GM19452 (cell line): ENCODE data around the gene MAN1B1.
A peak's percentile ranks its signal among the peaks of the same experiment; 100 is the strongest.

Experiments
- ATAC-seq: cut with Tn5 transposase; IDR thresholded peaks from one replicate; pipeline ENCODE4 v1.9.1; 2021; ENCODE audit not compliant: unreplicated experiment

Gene MAN1B1

DNA sequence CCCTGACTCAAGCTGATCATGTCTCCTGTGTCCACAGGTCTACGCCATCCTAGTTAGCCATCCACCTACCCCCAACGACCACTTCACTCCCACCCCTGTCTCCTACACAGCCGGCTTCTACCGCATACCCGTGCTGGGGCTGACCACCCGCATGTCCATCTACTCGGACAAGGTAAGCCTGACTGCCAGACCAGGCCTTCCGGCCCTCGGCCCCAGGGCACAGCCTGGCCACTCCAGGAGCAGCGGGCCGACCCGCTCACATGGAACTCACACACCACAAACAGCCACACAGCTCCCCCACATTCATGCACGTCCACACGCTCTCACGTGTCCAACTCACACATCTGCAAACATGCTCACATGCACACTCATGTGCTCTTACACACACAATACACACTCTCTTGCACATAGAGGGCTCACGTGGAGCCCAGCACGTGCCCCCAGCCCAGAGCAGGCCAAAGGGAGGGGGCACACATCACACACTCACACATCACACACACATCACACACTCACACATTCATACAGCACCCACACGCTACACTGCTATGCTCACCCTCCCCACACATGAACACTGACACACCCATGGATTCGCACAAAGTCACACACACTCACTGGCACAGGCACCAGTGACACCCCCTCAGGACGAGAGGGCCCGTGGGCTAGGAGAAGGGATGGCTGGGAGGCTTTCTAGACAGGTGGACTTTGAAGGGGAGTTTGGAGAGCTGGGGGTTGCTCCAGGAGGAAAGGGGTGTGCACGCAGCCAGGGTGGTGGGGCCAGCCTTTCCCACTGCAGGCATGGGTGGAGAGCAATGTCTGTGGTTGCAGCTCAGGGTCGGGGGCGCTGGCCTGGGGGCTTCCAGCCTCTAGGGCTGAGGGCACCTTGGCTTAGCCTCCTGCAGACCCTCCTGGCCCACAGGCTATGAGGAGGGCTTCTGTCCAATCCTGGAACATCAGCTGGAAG, 55.5 kb downstream of the MAN1B1 start:
- no peak for ATAC-seq

DNA sequence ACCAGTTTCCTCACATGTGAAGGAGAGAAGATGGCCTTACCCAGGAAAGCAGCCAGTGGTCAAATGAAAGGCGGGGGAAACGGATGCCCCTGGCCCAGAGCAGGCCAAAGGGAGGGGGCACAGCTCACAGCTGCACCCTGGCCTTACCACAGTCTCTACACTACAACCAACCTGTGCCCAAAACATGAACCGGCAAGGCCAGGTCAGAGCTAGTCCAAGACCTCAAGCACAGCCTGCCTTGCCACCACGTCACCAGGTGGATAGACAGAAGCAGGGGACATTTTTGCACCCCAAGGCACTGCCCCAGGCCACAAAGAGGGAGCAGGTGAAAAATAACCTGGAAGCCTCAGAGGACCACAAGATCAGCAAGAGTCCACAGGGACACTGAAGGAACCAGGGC, 56.7 kb downstream of the MAN1B1 start:
- no peak for ATAC-seq

DNA sequence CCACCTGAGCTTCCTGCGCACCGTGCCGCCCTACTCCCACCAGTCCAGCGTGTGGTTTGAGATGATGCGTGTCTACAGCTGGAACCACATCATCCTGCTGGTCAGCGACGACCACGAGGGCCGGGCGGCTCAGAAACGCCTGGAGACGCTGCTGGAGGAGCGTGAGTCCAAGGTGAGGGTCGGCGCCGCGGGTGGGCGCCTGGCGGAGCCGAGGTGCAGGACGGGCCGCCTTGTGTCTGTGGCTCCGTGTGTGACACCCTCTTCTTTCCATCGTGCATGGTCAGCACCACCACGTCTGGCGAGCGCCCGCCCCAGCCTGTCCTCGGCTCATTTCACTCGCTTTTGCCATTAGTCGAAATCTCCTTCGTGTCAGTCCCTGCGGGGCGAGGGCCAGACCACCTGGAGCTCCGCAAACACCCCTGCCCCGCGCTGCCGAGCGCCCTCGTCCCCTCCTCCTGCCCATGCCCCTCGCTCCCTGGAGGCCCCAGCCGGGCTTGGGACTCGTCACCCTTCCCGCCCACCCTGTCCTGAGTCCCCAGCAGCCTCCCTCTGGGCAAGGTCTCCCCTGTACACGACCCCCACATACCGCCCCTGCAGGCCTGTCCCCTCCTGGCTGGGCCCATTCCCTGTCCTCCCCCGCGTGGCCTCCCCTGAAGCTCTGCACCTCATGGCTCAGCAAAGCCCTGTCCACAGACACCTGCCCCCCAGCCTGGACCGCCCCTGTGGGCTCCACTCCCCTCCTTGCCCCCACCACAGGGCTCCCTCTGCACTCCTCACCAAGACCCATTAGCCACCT, 59.1 kb downstream of the MAN1B1 start:
- ATAC-seq = no peak

DNA sequence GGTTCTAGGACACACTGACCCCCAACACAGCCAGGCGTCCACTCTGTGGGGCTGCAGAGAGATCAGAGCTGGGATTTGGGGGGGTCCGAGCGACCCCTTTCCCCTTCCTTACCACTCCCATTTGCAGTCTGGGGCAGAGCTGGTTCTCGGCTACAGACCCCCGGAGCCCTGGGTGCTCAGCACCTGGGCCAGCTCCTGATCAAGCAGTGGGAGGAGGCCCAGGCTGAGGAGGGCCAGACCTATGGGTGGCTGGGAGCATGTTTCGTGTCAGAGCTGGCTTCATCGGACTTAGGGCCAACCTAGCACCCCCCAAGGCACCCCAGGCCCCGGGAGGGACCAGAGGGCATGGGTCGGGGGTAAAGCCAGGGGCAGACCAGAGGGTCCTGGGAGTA, 59.7 kb downstream of the MAN1B1 start:
- no peak for ATAC-seq

DNA sequence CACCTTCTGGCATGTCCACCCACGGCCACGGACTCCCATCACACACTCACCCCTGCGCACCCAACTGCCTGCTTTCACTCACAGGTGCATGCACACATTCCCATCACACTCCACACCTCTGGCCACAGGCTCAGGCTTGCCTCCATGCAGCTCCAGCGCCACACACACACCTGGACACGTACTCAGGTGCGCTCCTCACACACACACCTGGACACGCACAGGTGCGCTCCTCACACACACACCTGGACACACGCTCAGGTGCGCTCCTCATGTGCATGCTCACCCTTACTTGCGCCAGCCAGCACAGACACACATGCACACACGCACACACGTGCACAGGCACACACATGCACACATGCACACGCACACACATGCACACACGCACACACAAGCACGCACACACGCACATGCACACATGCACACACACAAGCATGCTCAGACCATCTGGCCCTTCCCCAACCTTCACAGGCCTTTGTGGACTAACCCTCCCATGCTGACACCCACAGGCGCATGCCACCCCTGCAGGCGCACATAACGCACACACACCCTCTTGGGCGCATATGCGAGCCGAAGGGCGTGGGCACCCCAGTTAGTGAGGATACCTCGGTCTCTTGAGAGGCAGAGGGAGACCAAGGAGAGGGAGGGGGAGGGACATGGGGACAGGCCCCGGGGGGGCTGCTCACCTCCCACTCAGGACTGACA, 60.5 kb downstream of the MAN1B1 start:
- no peak for ATAC-seq

DNA sequence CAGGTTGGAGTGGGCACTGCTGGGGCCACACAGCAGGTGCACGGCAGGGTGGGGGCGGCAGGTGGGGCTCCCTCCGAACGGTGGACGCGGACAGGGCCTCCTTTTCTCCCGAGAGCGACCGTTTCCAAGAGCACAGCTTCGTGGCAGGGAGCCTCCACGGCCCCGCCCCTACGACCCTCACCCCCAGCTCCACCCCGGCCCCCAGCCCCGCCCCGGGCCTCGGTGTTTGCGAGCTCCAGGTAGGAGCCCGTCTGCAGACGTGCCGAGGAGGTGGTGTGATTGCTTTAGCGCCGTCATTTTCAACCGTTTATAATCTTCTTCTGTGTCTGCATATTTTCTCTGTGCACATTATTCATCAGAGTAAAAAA, 61.0 kb downstream of the MAN1B1 start:
- ATAC-seq = no peak

DNA sequence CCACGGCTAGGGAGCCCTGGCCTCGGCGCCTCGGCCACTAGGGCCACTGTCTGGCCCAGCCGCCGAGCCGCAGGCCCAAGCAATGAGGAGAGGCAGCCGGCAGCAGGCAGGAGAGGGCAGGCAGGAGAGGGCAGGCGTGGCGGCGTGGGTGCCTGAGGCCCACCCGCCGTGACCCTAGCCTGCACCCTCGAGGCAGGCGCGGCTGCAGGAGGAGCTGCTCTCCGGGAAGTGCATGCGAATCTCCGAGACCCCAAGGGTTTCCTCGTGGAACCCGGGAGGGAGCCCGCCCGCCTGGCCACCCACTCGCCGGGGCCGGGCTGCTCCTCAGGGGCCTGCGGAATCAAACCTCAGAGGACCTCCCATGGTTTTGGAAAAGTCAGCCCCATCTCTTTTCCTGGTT, 61.5 kb downstream of the MAN1B1 start:
- ATAC-seq = no peak

DNA sequence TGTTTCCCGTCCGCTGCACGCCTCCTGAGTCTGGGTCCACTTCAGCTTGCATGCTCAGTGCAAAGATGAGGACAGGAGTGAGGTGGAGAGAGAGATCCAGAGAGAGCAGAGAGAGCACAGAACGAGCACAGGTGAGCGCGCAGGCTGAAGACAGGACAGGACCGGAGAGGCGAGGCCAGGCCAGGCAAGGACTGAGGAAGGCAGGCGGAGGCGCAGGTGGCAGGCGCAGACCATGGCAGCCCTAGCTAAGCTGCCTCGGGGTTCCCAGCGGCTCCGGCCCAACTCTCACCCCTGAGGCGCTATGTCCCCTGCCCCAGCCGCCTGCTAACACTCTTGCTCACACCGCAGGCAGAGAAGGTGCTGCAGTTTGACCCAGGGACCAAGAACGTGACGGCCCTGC, 61.9 kb downstream of the MAN1B1 start:
- ATAC-seq = no peak

DNA sequence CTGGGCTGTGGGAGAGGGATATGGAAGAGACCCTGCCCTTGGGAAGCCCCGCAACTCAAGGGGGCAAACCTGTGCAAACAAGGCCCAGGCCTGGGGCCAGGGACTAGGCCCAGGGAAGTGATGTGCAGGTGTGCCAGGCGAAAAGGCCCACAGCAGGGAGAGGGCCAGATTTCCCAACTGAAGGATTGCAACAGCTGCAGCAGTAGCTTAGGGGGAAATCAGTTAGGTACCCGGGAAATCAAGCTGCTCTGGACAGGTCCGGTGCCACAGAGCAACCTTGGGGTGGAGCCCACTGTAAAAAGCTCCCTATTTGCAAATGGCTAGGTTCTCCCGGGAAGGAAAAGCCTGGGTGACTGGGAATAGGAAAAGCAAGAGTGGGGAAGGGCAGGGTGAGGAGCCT, 62.6 kb downstream of the MAN1B1 start:
- no peak for ATAC-seq

DNA sequence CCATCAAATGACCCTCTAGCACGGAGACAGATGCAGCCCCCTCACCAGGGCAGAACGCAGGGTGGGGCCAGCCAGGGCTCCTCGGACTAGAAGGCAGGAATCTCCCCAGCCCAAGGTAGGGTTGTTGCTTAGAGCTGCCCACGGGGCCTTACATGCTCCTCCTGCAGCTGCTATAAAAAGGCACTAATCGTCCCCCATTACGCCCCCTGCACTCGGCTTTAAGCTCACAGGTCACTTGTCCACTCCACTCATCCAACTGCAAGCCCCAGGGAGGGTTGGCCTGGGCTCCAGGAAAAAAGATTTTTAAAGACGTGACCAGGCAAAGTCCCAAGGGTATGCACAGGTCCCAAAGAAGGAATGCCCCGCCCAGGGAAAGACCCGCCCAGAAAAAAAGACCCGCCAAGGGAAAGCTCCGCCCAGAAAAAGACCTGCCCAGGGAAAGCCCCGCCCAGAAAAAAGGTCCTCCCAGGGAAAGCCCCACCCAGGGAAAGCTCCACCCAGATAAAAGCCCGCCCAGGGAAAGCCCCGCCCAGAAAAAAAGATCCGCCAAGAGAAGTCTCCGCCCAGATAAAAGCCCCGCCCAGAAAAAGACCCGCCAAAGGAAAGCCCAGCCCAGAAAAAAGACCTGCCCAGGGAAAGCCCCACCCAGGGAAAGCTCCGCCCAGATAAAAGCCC, 63.3 kb downstream of the MAN1B1 start:
- ATAC-seq = peak; percentile 19

DNA sequence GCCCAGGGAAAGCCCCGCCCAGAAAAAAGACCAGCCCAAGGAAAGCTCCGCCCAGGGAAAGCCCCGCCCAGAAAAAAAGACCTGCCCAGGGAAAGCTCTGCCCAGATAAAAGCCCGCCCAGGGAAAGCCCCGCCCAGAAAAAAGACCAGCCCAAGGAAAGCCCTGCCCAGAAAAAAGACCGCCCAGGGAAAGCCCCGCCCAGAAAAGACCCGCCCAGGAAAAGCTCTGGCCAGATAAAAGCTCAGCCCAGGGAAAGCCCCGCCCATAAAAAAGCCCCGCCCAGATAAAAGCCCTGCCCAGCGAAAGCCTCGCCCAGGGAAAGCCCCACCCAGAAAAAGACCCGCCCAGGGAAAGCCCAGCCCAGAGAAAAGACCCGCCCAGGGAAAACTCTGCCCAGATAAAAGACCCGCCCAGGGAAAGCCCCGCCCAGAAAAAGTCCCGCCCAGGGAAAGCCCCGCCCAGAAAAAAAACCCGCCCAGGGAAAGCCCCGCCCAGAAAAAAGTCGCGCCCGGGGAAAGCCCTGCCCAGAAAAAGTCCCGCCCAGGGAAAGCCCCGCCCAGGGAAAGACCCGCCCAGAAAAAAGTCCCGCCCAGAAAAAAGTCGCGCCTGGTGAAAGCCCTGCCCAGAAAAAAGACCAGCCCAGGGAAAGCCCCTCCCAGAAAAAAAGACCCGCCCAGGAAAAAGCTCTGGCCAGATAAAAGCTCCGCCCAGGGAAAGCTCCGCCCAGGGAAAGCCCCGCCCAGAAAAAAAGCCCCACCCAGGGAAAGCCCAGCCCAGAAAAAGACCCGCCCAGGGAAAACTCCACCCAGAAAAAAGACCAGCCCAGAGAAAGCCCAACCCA, 64.1 kb downstream of the MAN1B1 start:
- peak; percentile 48 for ATAC-seq

DNA sequence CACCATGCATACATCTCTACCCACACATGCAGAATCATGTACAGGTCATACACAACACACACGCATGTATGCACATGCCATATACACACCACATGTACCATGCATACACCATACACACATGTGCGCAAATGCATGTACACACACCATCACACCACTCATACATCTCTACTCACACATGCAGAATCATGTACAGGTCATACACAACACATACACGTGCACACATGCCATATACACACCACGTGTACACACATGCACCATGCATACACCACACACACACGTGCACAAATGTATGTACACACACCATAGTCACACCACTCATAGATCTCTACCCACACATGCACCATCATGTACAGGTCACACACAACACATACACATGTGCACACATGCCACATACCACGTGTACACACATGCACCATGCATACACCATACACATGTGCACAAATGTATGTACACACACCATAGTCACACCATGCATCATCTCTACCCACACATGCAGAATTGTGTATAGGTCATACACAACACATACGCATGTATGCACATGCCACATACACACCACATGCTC, 66.1 kb downstream of the MAN1B1 start:
- no peak for ATAC-seq

DNA sequence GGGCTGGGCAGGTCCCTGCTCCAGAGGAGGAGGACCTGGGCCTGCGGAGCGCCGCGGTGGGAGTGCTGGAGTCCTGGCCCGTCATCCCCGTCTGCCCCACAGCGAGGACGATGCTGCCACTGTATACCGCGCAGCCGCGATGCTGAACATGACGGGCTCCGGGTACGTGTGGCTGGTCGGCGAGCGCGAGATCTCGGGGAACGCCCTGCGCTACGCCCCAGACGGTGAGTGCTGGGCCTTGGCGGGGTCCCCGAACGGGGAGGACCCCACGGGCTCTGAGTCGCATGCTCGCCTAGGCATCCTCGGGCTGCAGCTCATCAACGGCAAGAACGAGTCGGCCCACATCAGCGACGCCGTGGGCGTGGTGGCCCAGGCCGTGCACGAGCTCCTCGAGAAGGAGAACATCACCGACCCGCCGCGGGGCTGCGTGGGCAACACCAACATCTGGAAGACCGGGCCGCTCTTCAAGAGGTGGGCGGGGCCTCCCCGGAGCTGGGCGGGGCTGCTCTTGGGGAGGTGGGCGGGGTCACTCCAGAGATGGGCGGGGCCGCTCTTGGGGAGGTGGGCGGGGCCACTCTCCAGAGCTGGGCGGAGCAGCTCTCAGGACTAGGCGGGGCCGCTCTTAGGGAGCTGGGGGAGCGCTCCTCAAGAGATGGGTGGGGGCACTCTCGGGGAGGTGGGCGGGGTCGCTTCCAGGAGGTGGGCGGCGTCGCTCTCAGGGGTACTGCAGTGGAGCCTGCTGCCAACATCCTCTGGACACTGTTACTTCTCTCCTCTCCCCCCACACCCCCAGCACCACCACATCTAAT, 70.0 kb downstream of the MAN1B1 start:
- ATAC-seq = no peak

DNA sequence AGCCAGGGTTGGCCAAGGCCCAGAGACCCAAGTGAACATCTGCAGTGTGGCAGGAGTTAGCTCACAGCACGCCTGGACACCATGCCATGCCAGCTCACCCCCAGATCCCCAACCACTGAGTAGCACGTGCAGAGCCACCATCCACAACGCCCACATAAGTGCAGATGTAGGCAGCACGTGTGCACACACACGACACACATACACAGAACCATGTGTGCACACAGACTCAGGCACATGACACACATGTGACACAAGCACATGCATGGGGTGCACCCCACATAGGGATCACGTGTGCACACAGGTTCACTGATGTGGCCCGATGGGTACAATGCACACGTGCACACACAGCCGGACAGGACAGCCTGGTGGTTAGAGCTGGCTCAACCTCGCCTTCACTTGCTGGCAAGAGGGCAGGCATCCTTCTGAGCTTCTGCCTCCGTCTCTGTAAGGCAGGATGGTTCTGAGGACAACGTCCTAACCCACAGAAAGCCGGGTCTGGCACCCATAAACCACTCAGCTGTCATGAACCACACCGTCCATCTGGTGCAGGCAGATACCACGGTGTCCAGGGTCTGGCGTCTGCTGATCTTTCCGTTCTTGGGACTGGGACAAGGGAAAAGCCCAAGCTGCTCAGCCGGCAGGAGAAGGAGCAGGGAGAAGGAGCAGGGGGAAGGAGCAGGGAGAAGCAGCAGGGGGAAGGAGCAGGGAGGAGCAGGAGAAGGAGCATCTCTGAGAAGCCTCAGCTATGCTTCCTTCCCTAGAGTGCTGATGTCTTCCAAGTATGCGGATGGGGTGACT, 71.0 kb downstream of the MAN1B1 start:
- ATAC-seq = no peak

DNA sequence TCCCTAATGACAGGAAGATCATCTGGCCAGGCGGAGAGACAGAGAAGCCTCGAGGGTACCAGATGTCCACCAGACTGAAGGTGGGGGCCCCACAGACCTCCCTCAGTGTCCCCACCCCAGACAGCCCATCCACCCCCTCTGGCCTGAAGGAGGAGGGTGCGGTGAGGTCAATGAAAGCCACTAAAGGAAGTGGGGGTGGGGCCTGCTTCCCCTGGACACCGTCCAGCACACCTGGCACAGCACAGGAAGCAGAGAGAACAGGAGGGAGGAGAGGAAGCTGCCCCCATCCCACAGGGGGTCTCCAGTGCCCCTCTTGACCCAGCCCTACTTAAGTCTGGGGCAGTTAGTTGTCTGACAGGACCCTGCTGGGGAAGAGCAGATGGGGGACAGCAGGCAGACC, 71.8 kb downstream of the MAN1B1 start:
- ATAC-seq = no peak
